Suppressor macrophage treated with lipopolysaccharide for 4 hours (primary cell): Measurements from ENCODE around the gene AGBL1.
"Not testable (repeated sequence)": the region's sequence is repeated elsewhere in the genome, so short reads cannot be mapped to it uniquely, and the experiment has no call there.

Source experiments
- DNase-seq: peaks from one replicate; pipeline ENCODE4 v3.0.0-alpha.2; 2020

Gene AGBL1

GRCh38 chr15:86087808-86088207 is 8.1 kb downstream of the AGBL1 start:
- DNase-seq = no peak

DNA sequence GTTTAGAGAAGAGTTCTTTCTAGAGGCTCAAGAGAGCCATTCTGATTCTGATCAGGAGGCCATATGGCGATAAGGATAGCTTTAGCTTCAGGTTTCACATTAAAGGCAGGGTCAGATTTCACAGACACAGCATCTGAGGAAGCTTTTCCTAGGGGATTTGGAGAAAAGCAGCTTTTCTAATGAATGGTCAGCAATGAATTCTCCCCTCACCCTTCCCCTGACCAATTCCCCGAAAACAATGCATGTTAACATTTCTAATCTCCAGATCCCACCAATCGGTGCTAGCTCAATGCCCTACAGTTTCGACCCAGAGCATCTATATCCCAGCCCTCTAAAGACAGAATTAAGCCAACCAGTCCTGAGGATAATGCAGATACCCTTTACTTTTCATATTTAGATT is 9.8 kb downstream of the AGBL1 start:
- no peak for DNase-seq

- no peak for DNase-seq
These were observed 22.1 kb downstream of the AGBL1 start for GRCh38 chr15:86101818-86102217.

- DNase-seq = no peak
These were observed 24.2 kb downstream of the AGBL1 start for GRCh38 chr15:86103825-86104224.

DNA sequence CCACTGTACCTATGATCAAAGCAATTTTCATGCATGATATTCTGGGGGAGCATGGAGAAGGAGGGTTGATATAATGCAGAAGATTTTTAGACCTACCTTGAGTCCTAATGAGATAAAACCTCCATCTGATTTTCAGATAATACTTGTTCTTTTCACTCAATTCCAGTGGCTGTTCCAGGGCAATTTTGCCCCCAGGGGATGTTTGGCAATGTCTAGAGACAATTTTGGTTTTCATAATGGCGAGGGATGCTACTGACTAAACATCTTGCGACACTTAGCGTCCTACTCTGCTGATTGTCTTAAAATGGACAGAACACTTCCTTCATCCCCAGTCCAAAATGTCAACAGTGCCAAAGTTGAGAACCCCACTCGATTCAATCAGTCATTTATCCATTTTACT is 26.6 kb downstream of the AGBL1 start:
- no peak for DNase-seq

DNA sequence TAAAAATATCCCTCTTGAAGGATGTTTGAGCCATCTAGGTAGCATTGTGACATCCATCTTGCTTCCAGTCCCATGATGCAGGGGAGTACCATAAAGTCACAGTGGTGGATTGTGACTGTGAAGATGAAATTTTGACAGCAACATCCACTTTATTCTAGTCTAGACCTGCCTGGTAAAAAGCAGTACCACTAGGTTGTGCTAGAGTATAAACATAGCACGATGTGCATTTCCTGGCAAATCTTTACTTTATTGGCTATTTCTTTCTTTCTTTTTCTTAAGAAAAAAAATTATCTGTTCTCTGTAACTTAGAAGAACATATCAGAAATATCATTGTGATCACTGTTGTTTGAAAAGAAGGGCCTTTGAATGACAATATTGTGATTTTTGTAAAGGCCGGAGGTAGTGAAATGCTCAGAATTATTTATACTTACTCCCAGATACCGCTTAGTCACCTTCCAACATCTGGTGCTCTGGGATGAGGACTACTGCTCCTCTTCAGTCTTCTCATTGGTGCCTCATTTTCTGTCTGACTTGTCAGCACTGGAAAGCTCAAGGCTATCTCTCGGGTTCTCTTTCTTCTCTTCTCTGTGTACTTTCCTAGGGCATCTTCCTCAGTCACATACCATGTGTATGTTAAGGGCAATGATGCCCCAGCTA is 35.6 kb downstream of the AGBL1 start:
- no peak for DNase-seq

GRCh38 chr15:86121568-86122225 is 42.0 kb downstream of the AGBL1 start:
- no peak for DNase-seq

- DNase-seq = not testable (repeated sequence)
These were observed 43.2 kb downstream of the AGBL1 start for GRCh38 chr15:86122691-86123391.

- DNase-seq = no peak
These were observed 46.1 kb downstream of the AGBL1 start for GRCh38 chr15:86125775-86126174.

DNA sequence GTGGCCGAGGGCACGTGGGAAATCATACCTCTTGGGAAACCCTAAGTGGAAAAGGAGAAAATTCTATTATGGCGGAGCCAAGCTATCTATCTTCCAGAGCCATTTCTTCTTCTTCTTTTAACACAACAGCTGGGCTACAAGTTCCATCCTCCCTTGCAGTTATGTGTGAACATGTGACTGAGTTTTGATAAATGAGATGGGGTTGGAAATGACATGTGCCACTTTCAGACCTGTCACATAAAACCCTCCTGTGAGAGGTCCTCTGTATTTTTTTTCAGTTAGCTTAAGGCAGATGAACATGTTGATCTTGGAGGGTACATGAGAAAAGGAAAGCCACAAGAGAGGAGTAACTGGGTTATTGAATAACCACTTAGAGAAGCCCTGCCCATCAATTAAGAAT is 47.9 kb downstream of the AGBL1 start:
- no peak for DNase-seq

- DNase-seq = peak; percentile 16
These were observed 55.4 kb downstream of the AGBL1 start for GRCh38 chr15:86135041-86135440.

- no peak for DNase-seq
These were observed 57.2 kb downstream of the AGBL1 start for GRCh38 chr15:86136861-86137260.

- DNase-seq = no peak
These were observed 59.1 kb downstream of the AGBL1 start for GRCh38 chr15:86138798-86139197.

DNA sequence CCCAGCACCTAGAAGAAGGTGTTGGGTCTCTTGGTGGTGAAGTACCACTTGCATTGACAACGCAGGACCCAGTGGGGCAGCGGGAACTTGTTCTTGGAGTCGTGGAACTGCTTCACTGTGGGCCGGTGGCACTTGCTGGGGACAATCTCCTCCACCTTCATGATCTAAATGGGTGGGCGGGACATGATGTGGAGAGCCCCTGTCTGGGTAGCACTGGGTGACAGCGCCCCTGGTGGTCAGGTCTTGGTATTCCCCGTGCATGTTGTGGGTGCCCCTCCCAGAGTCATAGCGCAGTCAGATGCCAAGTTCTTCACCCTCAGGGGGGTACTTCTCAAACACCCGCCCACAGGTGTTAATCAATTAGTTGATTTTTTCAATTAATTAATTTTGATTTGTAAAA is 60.2 kb downstream of the AGBL1 start:
- no peak for DNase-seq

GRCh38 chr15:86154705-86155104 is 75.0 kb downstream of the AGBL1 start:
- no peak for DNase-seq

- peak; percentile 3 for DNase-seq
These were observed 75.9 kb downstream of the AGBL1 start for GRCh38 chr15:86155551-86155950.

DNA sequence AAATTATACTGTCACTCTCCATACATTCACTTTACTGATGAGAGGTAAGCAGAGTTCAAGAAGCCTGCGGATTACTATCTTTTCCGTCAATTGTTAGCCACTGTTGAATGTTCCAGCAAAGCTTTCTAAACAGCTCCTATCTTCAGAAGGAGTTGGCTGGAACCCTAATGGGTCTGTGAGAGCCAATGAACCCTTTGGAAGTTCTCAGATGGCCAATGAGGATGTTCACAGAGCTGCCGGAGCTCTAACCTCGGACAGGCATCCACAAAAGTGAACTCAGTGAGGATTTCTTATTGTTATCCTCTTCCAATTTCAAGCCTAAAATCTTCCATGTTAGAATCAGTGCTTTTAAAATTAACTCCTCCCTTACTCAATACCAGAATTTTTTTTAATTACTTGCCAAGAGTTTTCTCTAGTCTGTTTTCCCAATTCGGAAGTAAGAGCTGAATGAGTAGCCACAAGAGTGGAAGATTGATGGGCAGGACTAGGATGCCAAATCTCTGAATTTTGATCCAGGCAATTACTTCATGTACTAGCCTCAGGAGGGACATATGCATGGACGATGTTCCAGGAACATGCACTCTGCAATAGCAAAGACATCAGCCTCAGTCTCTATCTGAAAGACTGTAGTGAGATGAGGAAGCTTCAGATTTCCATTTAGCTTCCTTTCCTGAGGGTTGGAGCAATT is 78.1 kb downstream of the AGBL1 start:
- DNase-seq = no peak

- no peak for DNase-seq
These were observed 79.8 kb downstream of the AGBL1 start for GRCh38 chr15:86159468-86159867.

DNA sequence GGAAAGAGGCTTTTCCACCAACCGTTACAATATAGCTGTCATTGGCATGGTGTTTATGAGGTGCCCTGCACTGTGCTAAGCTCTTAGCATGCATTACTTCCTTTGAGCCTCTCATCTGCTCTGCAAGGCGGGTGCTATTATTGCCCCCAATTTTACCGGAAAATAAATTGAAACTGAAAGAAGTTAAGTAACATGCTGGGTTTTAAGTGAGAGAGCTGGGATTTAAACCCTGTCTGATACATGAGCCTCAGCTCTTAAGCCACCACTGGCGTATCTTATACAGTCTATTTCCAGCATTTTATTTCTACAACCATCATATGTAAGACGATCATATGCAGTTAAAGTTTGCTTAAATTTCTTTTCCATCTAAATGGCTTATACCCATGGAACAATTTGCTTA is 81.6 kb downstream of the AGBL1 start:
- DNase-seq = no peak

- no peak for DNase-seq
These were observed 82.5 kb downstream of the AGBL1 start for GRCh38 chr15:86162172-86162591.

DNA sequence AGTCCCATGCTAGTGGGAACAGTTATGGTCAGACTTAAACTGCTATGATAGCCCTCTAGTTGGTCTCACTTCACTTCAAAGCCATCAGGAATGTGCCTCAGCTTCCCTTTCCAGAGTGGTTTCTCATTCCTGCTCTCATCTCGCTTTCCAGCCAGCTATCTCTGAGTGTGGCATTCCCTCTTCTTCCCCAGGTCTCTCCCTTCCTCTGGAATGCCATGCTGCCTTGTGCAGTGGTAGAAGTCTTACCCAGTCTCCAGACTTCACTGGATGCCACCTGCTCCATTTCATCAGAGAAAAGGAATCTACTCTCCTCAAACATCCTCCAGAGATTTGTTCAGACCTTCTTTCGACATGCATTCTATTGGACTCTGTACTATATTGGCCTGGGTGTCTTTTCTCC is 83.0 kb downstream of the AGBL1 start:
- no peak for DNase-seq

DNA sequence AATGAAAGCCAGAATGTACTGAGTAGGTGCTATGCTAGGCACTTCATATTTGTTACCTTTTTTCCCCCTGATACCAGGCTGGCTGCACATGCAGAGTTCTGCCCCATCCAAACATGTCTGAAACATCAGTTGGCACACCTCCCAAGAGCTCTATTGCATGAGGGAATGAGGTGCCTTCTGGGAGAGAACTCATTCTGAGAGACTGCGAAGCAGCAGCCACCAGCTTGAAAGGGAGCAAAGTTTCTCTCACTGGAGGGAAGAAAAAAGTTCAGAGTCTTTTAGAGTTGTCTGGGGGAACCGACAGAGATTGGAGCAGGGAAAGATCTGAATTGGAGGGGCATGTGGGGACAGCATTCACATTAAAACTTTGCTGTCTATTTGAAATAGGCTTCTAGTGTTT is 84.1 kb downstream of the AGBL1 start:
- DNase-seq = no peak

GRCh38 chr15:86164232-86164898 is 84.7 kb downstream of the AGBL1 start:
- DNase-seq = no peak
